DLD1 (cell line): Measurements from ENCODE around the gene POLR3B.
"Not testable (repeated sequence)": the region's sequence is repeated elsewhere in the genome, so short reads cannot be mapped to it uniquely, and the experiment has no call there.

ENCODE experiments used
- in situ Hi-C: cut with HindIII; loops from 2 replicates; pipeline ENCODE4 v1.10.0; 2017; ENCODE audit warnings: low sequenced_read_pairs

Gene POLR3B

DNA sequence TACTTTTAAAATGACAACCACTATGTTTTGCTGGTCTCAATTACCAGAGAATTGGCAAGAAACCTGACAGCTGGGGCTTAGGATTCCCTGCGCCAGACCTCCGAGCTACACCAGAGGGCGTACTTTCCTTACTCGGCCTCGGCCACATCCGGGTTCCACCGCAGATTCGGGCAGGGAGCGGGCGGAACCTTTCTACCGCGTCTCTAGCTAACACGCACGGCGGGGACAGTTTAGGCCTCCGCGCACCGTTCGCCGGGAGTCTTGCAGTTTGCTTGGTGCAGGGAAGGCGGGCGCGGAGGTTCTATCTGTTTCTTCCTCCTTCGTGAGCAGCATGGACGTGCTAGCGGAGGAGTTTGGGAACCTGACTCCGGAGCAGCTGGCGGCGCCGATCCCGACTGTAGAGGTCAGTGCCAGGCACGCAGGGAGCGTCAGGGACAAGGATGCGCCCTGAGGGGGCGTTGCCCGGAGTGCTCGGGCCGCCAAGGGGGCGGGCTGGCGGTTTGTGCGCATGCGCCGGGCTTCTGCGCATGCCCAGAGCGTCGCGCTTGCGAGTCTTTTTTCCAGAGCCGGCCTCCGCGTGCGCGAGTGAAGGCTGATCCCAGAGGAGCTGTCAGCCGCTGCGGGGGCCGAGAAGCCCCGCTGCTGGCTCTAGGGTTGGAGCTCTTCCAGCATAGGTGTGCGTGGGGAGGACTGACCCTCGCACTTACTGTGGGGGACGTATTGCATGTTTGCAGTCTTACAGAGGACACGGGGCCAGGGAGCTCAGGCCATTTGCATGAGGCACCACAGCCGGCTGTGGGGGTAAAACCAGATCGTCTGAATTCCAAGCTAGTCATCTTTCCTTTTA, at the start of gene POLR3B:
Gene POLR3B (plus strand): TSS at position 200 of the 847 bp plus-strand sequence. CDS start 132 bp downstream, at position 332.
- in situ Hi-C loops = no loop called here

DNA sequence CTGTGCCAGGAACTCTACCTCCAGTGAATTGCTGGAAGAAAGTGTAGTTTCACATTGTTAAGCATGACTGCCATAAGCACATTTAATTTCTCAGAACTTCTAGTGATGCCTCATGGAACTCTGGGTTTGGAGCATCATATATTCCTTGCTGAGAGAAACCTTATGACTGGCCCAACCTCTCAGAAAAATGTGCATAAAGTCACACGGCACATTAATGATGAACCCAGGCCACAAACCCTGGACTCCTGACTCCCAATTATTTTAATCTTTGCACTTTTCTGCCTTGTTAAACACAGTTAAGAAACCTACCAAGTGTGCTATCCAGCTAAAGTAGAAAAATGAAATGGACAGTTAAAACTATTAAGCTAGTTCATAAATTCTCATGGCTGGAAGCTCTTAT, 49.4 kb upstream of the POLR3B start:
- in situ Hi-C loops = no loop called here

DNA sequence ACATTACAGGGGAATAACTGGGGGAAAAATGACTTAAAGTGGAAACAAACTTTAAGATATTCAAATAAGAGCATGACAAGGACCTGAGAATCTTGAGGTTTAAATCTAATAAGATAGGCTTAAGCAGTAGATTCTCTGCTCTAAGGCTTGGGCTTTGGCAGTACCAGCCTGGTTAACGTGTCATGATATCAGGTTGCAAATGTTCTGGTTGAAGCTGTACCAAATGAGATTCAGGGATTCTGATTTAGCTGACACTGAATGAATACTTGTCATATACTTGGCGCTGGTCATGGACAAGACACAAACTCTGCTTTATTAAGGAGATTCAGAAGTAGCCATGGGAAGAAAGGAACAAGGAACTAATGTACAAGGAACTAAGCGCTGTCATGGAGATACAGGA, 48.9 kb upstream of the POLR3B start:
- in situ Hi-C loops = no loop called here

DNA sequence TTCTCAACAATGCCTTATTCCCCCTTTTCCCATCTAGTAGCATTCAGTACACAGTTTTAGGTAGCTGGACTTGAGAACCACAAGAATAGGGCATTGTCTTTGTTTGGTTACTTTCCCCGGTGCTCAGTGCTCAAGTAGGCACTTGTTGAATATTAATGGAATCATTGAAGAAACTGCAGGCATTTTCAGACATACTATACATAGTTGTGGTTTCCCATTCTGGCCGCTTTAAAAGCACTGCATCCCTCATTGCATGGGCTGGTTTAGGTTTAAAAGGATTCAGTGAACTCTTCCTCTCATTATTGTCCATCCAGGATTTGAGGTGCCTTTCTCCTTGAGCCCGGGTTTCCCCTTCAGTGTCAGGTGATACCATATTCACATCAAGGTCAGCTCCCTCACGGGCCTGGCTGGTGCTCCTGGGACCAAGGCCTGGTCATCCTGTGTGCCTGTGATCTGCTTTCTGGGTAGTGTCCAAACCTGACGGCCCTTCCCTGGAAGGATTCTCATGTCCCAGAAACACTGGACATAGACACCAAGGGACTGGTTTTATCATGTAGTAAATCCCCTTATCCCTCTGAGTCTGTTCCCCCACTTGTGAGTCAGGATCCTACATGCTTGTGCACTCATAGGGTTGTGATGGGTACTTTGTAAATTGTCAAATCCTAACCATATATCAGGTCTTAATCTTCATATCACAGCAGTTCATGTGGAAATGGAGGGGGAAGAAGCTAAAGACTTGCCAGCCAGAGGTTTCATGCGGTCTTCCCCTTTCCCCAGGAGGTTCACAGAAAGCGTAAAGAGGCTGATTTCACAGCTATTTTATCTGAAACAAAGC, 47.7 kb upstream of the POLR3B start:
- in situ Hi-C loops = no loop called here

DNA sequence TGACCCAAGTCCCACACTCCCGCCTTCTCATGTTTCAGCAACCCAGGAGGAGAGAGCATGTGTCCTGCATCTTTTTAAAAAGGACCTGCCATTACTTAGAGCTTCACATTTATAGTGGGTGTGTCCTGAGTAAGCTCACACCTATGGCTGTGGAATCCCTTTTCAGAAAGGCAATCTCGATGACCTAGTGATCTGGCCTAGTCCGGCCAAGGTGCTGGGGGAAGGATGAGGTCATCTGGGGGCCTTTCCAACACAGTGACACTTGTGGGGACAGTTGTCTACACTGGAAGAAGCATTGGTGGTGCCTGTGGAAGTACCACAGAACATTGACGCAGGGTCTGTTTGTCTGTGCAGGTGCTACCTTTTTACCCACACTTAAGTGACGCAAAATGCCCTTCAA, 46.9 kb upstream of the POLR3B start:
- in situ Hi-C loops = no loop called here

- in situ Hi-C loops = no loop called here
Measured at GRCh38 chr12:106311139-106311538, 46.4 kb upstream of the POLR3B start.

GRCh38 chr12:106313413-106313812, 44.1 kb upstream of the POLR3B start:
- in situ Hi-C loops = not testable (repeated sequence)

- in situ Hi-C loops = no loop called here
Measured at GRCh38 chr12:106315523-106315922, 42.0 kb upstream of the POLR3B start.

GRCh38 chr12:106317406-106318082, 40.0 kb upstream of the POLR3B start:
- in situ Hi-C loops = no loop called here

DNA sequence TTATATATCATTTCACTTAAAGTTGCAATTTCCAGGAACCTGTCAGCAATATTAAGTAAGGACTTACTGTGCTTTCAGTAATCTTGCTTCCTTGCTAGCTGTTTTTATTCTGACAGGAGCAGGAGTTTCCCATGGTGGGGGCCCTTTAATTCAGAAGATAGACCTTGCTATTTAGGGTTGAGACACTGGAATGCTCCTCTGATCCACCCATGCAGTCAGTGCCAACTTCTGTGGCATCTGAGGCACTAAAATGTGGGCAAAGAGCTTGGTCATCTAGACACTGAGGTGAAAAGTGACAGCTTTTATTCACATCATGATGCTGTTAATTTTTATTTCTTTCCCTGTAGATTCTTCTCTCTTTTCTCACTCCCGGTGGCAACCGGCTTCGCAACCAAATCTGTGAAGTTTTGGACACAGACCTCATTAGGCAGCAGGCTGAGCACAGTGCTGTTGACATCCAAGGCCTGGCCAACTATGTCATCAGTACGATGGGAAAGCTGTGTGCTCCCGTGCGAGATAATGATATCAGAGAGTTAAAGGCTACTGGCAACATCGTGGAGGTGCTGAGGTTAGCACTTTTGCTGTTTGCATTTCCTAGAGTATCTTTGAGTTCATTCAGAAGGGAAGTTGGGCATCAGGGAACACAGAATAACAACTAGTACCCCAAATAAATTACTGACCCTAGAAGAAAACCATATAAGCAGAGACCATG, 36.3 kb upstream of the POLR3B start:
- in situ Hi-C loops = no loop called here

DNA sequence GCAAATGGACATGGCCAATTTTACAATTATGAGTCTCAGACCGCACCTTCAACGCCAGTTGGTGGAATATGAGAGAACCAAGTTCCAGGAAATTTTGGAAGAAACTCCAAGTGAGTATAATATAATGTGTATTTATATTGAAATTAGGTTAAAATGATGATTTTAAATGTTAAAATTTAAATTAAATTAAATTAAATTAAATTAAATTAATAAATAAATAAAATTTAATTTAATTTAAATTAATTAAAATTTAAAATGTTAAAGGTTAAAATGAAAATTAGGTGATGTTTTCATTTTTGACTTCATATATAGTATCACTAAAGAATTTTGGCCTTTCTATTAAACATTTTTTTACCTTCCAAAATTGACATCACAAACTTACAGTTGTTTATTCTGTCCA, 34.0 kb upstream of the POLR3B start:
- in situ Hi-C loops = no loop called here

- in situ Hi-C loops = no loop called here
Measured at GRCh38 chr12:106327309-106327869, 30.2 kb upstream of the POLR3B start.

DNA sequence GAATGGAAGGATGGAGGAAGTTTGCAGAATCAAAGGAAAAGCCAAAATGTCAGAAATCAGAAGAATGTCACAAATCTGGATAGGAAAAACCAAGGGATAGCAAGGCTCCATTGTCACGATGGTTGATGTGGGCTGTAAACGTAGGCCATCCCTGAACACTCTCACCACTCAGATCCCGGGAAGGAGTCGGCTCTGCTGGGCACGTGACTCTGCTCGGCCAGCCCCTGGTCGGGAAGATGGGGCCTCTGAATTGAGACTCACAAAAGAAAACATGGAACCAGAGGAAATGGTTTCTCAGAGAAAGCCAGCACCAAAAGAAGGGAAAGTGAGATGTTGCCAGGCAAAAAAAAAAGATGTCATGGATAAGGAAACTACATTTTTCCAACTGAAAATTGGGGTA, 28.8 kb upstream of the POLR3B start:
- in situ Hi-C loops = no loop called here

GRCh38 chr12:106329231-106329982, 28.1 kb upstream of the POLR3B start:
- in situ Hi-C loops = no loop called here

- in situ Hi-C loops = no loop called here
Measured at GRCh38 chr12:106331599-106331998, 25.9 kb upstream of the POLR3B start.

DNA sequence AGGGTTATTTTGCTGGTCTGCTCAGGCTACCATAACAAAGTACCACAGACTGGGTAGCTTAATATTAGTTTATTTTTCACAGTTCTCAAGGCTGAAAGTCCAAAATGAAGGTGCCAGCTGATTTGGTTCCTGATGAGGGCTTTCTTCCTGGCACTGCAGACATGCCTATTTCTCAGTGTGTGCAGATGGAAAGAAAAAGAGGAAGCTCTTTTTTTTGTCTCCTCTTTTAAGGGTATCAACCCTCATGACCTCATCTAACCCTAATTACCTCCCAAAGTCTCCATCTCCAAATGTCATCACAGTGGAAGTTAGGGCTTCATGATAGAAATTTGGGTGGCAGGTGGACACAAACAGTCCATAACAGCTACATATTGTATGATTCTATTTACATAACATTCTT, 25.0 kb upstream of the POLR3B start:
- in situ Hi-C loops = no loop called here

- in situ Hi-C loops = no loop called here
Measured at GRCh38 chr12:106333010-106333409, 24.5 kb upstream of the POLR3B start.

- in situ Hi-C loops = no loop called here
Measured at GRCh38 chr12:106333756-106334155, 23.8 kb upstream of the POLR3B start.

- in situ Hi-C loops = no loop called here
Measured at GRCh38 chr12:106341086-106341877, 16.3 kb upstream of the POLR3B start.
